K562 (cell line): ENCODE results near the gene RNPEPL1. TPM values are rescaled to one million over a fixed set of nuclear protein-coding genes. Genes with fewer than 3 reads are reported as not detected.

ENCODE experiments used
- ATAC-seq: fragments of 200-7000 bp; cut with Tn5 transposase; 3 replicates; pipeline ENCODE4 v1.9.1; 2020; ENCODE audit warnings: moderate library complexity
- BruUV-seq: library from RNA; stranded (reverse); fragments of 400-500 nt; replicated peaks from 2 replicates; lab custom pipeline; 2021; lab: Mats Ljungman, UMichigan
- CTCF ChIA-PET: fragments of 300-600 bp; formaldehyde crosslinking; extraction: SDS; loops from one replicate; lab custom pipeline; 2021; ENCODE audit warnings: low intra/inter-chr PET ratio; lab: Yijun Ruan, JAX
- POLR2A ChIA-PET: fragments of 300-600, 350-650 bp; sonication (Branson Sonifier 250); formaldehyde crosslinking; extraction: SDS; loops from one replicate; lab custom pipeline; 2021; ENCODE audit warnings: antibody characterized with exemption, inconsistent platforms; lab: Yijun Ruan, JAX
- DNase-seq, 4 experiments: peaks; one replicate each; pipeline versions ENCODE4 v3.0.0 to v3.0.0-alpha.2; 2011 to 2018; ENCODE audit warnings: low spot score in 3 of 4, mixed read lengths in 3 of 4; ENCODE audit errors: extremely low read depth in 1 of 4
- FAIRE-seq: peaks from 2 replicates; lab custom pipeline; 2011; peaks lifted over from hg19 to GRCh38; lab: Jason Lieb, UNC
- H2AFZ ChIP-seq: 2 replicates; pipeline ENCODE4 v1.6.0; 2011; ENCODE audit warnings: low read depth, low read length, control low read depth, inconsistent platforms
- H3K27ac ChIP-seq: fragments of 200-600 bp; 3 replicates; pipeline ENCODE4 v1.8.0; 2011; ENCODE audit warnings: low read depth, mild to moderate bottlenecking, control low read depth, inconsistent platforms, low read length, moderate library complexity, mixed read lengths; ENCODE audit errors: extremely low read depth
- H3K27me3 ChIP-seq, 2 experiments: fragments of 300-600 bp in 1 of 2; 2 replicates in 1 of 2; 3 replicates in 1 of 2; pipeline versions ENCODE4 v1.6.0 to v1.8.0; 2011; ENCODE audit warnings: inconsistent platforms in 2 of 2, low read length in 2 of 2, mild to moderate bottlenecking in 1 of 2, mixed read lengths in 1 of 2, moderate library complexity in 1 of 2; ENCODE audit not compliant: control insufficient read depth in 2 of 2, insufficient read depth in 2 of 2
- H3K36me3 ChIP-seq: fragments of 300-600 bp; 3 replicates; pipeline ENCODE4 v1.8.0; 2011; ENCODE audit warnings: mild to moderate bottlenecking, low read length, inconsistent platforms; ENCODE audit not compliant: control insufficient read depth, insufficient read depth
- H3K4me1 ChIP-seq, 2 experiments: fragments of 200-600 bp in 1 of 2; replicated peaks in 1 of 2; 2 replicates in 1 of 2; 3 replicates in 1 of 2; pipeline versions ENCODE4 v1.5.1 to v1.8.0; 2011; ENCODE audit warnings: inconsistent platforms in 2 of 2, low read length in 2 of 2, mild to moderate bottlenecking in 1 of 2, mixed read lengths in 1 of 2, moderate library complexity in 1 of 2; ENCODE audit not compliant: control insufficient read depth in 2 of 2, insufficient read depth in 2 of 2
- H3K4me2 ChIP-seq: 2 replicates; pipeline ENCODE4 v1.6.1; 2011; ENCODE audit warnings: low read length, control low read depth, inconsistent platforms, mixed read lengths; ENCODE audit not compliant: insufficient read depth
- H3K4me3 ChIP-seq: fragments of 200-600 bp; sonication (generic), shearing (Covaris generic); 2 replicates; pipeline ENCODE4 v1.5.1; 2016; ENCODE audit warnings: control low read depth, inconsistent platforms
- H3K79me2 ChIP-seq: fragments of 200-600 bp; 3 replicates; pipeline ENCODE4 v1.8.0; 2011; ENCODE audit warnings: low read length, inconsistent platforms; ENCODE audit not compliant: control insufficient read depth, insufficient read depth
- H3K9ac ChIP-seq, 2 experiments: 2 replicates each; pipeline versions ENCODE4 v1.6.0 to v1.6.1; 2011; ENCODE audit warnings: low read depth in 2 of 2, low read length in 2 of 2, control low read depth in 1 of 2, inconsistent platforms in 1 of 2, mild to moderate bottlenecking in 1 of 2, mixed read lengths in 1 of 2; ENCODE audit not compliant: insufficient read depth in 1 of 2
- H3K9me1 ChIP-seq: one replicate; pipeline ENCODE4 v1.6.0; 2011; ENCODE audit warnings: inconsistent platforms, mild to moderate bottlenecking, low read length, moderate library complexity; ENCODE audit not compliant: control insufficient read depth, insufficient read depth
- H3K9me3 ChIP-seq: replicated peaks from 2 replicates; pipeline ENCODE4 v1.5.1; 2011; ENCODE audit warnings: low read depth, low read length, inconsistent platforms; ENCODE audit not compliant: control insufficient read depth, insufficient read depth
- H4K20me1 ChIP-seq: replicated peaks from 2 replicates; pipeline ENCODE4 v1.6.1; 2011; ENCODE audit warnings: low read length, inconsistent platforms, mixed read lengths; ENCODE audit not compliant: control insufficient read depth, insufficient read depth
- COPS2 ChIP-seq: fragments of 450-650 bp; conservative IDR thresholded peaks from 2 replicates; pipeline ENCODE4 v1.6.1; 2016; ENCODE audit warnings: mild to moderate bottlenecking, moderate library complexity
- GTF3C2 ChIP-seq: IDR thresholded peaks from 3 replicates; pipeline ENCODE4 v1.6.1; 2011; ENCODE audit warnings: borderline replicate concordance, mild to moderate bottlenecking, moderate library complexity; ENCODE audit not compliant: insufficient read length; ENCODE audit errors: extremely low read depth
- HDAC1 ChIP-seq, 2 experiments: fragments of 450-650 bp; IDR thresholded peaks; 2 replicates each; pipeline ENCODE4 v1.6.1; 2016 to 2017; ENCODE audit warnings: inconsistent platforms in 1 of 2, mild to moderate bottlenecking in 1 of 2, moderate library complexity in 1 of 2
- HINFP ChIP-seq: fragments of 450-650 bp; conservative IDR thresholded peaks from 2 replicates; pipeline ENCODE4 v1.6.1; 2016; ENCODE audit warnings: missing genetic modification characterization, low read depth, mild to moderate bottlenecking, control low read depth, missing compliant biosample characterization
- KAT7 ChIP-seq: sonication (generic); formaldehyde crosslinking; IDR thresholded peaks from 2 replicates; pipeline ENCODE4 v1.8.0; 2022; ENCODE audit warnings: missing genetic modification reagents, mild to moderate bottlenecking, borderline replicate concordance
- PPARD ChIP-seq: fragments of 250-450 bp; sonication (Bioruptor Pico); IDR thresholded peaks from 2 replicates; pipeline ENCODE4 v1.8.0; 2022; ENCODE audit warnings: inconsistent platforms, mild to moderate bottlenecking, moderate library complexity
- RBM15 ChIP-seq: fragments of 200-400 bp; formaldehyde crosslinking; IDR thresholded peaks from 2 replicates; pipeline ENCODE4 v1.6.1; 2018; ENCODE audit warnings: mild to moderate bottlenecking, low read length, moderate library complexity; ENCODE audit not compliant: insufficient read depth
- ZBTB33 ChIP-seq: sonication (generic); formaldehyde crosslinking; IDR thresholded peaks from 2 replicates; pipeline ENCODE4 v1.8.1; 2023; ENCODE audit warnings: mild to moderate bottlenecking, missing genetic modification reagents
- ZBTB7A ChIP-seq: IDR thresholded peaks from 2 replicates; pipeline ENCODE4 v1.6.1; 2011; ENCODE audit warnings: low read depth, mild to moderate bottlenecking, low read length, moderate library complexity, borderline replicate concordance; ENCODE audit not compliant: control insufficient read depth
- ZFP30 ChIP-seq: fragments of 250-450 bp; sonication (Bioruptor Pico); IDR thresholded peaks from 2 replicates; pipeline ENCODE4 v1.8.0; 2022; ENCODE audit warnings: moderate library complexity, mild to moderate bottlenecking, inconsistent platforms, borderline replicate concordance
- ZNF12 ChIP-seq: sonication (generic); formaldehyde crosslinking; IDR thresholded peaks from 2 replicates; pipeline ENCODE4 v1.4.0; 2020; ENCODE audit warnings: mild to moderate bottlenecking, missing genetic modification reagents
- WGBS: fragments of 100-300 bp; shearing (Covaris generic); methylation state at CpG from one replicate; pipeline ENCODE4 v1.1.6; 2016; ENCODE audit warnings: low coverage, mixed read lengths; ENCODE audit not compliant: insufficient coverage; ENCODE audit errors: missing lambda C conversion rate; 5-methylcytosine and 5-hydroxymethylcytosine counted together
- in situ Hi-C: fragments of 300-500 bp; cut with MboI; formaldehyde crosslinking; loops from 4 replicates; pipeline ENCODE4 v1.15.0; 2018; ENCODE audit warnings: inconsistent platforms, mixed read lengths
- intact Hi-C: fragments of 100-400 bp; cut with micrococcal nuclease; formaldehyde crosslinking; loops from 2 replicates; pipeline ENCODE4 v1.14.2; 2022
- polyA plus RNA-seq, 8 experiments: library from polyadenylated mRNA; depleted of rRNA in 4 of 8; stranded (reverse) in 5 of 8; unstranded in 3 of 8; fragments of >200 nt; fragmentation: Nextera tagmentation in 2 of 8; fragmentation: Illumina TruSeq in 1 of 8; extraction: Ambion mirVana in 2 of 8; extraction: Trizol in 1 of 8; gene quantifications; 2 replicates each; pipeline versions ENCODE4 v1.2.1 to v1.2.3, GENCODE V29; 2011 to 2014; ENCODE audit warnings: inconsistent platforms in 1 of 8, missing spikeins in 1 of 8
- total RNA-seq, 7 experiments: library from RNA; depleted of rRNA in 6 of 7; stranded (reverse); fragments of >200 nt in 6 of 7; fragmentation: Illumina TruSeq in 2 of 7; extraction: Trizol in 2 of 7; gene quantifications; 2 replicates each; pipeline versions ENCODE4 v1.2.1 to v1.2.3, GENCODE V29; 2011 to 2021; ENCODE audit warnings: low replicate concordance in 1 of 7

Gene RNPEPL1
- total and polyA plus RNA-seq, 9 of the 15 experiments (the other 6 are each of a cell fraction or from before 2014, with no cell fraction given), result 0.07 to 38.7 (median 5.6) TPM

- Histone ChIP-seq H3K4me2 (peak overlapping the region; percentile 50), H4K20me1 (no peaks in the 10 kb centered on the region), H3K9ac (peak overlapping the region; percentile 26 to 80; a peak in 2 of 4 replicates), H3K27me3 (no peaks in the 10 kb centered on the region), H3K9me3 (no peaks in the 10 kb centered on the region), H3K27ac (peak overlapping the region; percentile 42; the same call in 1 of the 3 replicates), H3K36me3 (no peaks in the 10 kb centered on the region), H3K4me1 (peaks cover 4 to 29% of the 10 kb centered on the region in 2 experiments; a peak in 3 of 5 replicates), H3K9me1 (no peaks in the 10 kb centered on the region), H3K79me2 (no peaks in the 10 kb centered on the region), H3K4me3 (no peak overlapping the region), H2AFZ (peak overlapping the region; percentile 84)
- no TSS peak for BruUV-seq
- ChIA-PET CTCF (no interaction called here), POLR2A (interaction anchor here (0.6 to 0.7 kb wide), 5 partner anchors 42 to 1323 kb away, joined by 3 to 4 read pairs (median 3); no protein-coding TSS in a partner anchor)
- ATAC-seq (peak; percentile 100), FAIRE-seq (peak; percentile 95), DNase-seq (peak; percentile 88 to 93 (median 90))
- intact Hi-C loops, result loop anchor here (1.0 kb wide), 1 partner anchor 38 kb away; no protein-coding TSS in a partner anchor
- WGBS, result 10% methylated on average over 9 of the region's 11 CpGs
- in situ Hi-C loops, result no loop called here
- no peak for TF ChIP-seq PPARD
- no peak for TF ChIP-seq ZFP30 (CRISPR knock-in tag)
- no peak for TF ChIP-seq GTF3C2
- no peak for TF ChIP-seq COPS2
- TF ChIP-seq RBM15, result no peak
- TF ChIP-seq ZNF12 (CRISPR knock-in tag), result no peak
- TF ChIP-seq ZBTB33 (CRISPR knock-in tag), result no peak
- TF ChIP-seq HINFP (tag), result no peak
- no peak for TF ChIP-seq ZBTB7A
- 0 out of 4 replicates have a peak, but pooled peaks of 1 of the 2 experiments have one; percentile 15 for TF ChIP-seq HDAC1 (IDR thresholded peaks at IDR 0.05)
- no peak for TF ChIP-seq KAT7 (CRISPR knock-in tag)
Observed at GRCh38 chr2:240604291-240604938, 36.1 kb downstream of the RNPEPL1 start.
